ENCODE results near the gene LTBP1.
"Not testable (repeated sequence)": the region's sequence is repeated elsewhere in the genome, so short reads cannot be mapped to it uniquely, and the experiment has no call there.

LTBP1 gene

DNA sequence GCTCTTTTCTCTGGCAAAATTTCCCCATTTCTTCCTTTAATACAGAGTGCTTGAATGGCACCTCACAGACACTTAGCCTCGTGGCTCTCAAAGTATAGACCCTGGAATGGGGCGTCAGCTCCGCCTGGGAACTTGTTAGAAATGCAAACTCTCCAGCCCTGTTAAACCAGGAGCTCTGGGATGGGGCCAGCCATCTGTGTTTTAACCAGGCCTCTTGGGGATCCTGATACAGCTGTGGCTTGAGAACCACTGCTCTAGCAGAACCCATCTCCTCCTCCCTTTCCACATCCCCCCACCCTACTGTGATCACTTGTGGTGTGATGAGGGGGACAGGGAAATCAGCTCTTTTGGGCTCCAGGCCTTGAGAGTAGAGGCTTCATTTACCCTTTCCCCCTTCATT lies 15.9 kb downstream of the LTBP1 start:
- no peak for DNase-seq

DNA sequence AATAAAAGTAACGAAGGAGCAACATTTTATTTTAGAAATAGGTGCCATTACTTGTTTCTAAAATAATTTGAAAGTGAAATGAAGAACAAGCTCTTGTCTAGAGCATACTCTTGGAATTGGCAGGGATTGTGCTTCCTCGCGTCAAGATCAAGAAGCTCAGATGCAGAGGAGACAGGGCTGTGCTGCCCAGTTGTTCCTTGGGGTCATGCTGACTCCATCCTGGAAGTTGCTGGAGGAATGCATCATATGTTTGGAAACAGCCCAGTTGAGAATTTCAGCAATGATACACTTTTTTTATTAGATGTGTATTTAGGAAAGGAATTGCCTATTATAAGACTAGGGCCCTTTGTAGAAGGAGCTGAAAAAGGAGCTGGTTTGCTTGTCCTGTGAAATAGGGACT lies 17.2 kb downstream of the LTBP1 start:
- DNase-seq, result no peak

DNA sequence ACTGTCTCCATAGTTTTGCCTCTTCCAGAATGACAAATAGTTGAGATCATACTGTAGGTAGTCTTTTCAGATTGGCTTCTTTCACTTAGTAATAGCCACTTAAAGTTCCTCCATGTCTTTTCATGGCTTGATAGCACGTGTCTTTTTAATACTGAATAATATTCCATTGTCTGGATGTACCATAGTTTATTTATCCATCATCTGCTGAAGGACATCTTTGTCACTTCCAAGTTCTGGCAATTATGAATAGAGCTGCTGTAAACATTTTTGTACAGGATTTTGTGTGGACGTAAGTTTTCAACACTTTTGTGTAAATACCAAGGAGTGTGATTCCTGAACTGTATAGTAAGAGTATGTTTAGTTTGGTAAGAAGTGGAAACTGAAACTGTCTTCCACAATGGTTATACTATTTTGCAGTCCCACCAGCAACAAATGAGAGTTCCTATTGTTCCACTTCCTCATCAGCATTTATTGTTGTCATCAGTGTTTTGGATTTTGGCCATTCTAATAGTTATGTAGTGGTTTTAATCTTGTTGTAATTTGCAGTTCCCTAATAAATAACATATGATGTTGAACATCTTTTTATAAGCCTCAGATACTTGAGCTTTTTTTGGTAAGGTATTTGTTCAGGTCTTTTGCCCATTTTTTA lies 18.9 kb downstream of the LTBP1 start:
- DNase-seq, result no peak

DNA sequence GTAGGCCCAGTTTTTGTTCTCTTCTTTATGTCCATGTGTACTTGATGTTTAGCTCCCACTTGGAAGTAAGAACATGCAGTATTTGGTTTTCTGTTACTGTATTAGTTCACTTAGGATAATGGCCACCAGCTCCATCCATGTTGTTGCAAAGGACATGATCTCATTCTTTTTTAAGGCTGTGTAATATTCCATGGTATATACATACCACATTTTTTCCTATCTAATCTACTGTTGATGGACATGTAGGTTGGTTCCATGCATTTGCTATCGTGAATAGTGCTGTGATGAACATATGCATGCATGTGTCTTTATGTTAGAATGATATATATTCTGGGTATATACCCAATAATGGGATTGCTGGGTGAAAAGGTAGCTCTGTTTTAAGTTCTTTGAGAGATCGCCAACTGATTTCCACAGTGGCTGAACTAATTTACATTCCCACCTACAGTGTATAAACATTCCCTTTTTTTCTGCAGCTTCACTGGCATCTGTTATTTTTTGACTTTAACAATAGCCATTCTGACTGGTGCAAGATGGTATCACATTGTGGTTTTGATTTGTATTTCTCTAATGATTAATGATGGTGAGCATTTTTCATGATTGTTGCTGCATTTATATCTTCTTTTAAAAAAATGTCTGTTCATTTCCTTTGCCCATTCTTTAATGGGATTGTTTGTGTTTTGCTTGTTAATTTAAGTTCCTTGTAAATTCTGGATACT lies 22.9 kb downstream of the LTBP1 start:
- no peak for DNase-seq

DNA sequence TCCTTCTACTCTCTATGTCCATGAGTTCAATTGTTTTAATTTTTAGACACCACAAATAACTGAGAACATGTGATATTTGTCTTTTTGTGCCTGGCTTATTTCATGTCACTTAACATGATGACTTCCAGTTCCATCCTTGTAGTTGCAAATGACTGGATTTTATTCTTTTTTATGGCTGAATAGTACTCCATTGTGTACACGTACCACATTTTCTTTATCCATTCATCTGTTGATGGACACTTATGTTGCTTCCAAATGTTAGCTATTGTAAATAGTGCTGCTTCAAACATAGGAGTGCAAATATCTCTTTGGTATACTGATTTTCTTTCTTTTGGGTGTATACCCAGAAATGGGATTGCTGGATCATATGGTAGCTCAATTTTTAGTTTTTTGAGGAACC lies 27.0 kb downstream of the LTBP1 start:
- not testable (repeated sequence) for DNase-seq

DNA sequence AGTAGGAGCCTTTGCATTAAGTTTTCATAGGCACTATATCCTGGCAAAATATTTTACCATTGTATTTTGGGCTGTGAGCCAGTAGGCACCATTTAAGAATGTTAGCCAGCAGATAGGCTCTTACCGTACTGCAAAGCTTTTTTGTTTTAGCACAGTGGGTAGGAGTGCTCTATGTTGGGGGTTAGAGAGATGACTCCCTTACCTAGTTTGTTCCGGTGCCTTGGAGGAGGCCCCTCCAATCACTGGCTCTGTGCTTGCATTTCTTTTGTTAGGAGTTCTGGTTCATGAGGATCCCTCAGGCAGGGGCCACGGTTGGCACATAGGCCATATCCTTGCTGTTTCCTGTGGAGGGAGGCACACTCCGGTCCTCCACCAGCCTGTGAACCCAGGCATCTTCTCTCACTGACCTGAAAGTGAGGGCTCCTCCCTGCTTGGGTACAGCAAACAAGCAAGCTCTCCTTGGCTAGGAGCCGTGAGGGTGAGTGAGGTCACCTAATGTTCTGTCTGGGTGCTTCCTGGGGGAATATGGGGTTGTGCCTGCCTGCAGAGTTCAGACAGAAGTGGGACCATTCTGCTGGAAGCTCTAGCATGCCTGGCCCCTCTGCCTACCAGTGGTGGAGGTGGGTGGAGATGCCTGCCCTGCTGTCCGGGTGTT lies 29.8 kb downstream of the LTBP1 start:
- DNase-seq, result no peak

DNA sequence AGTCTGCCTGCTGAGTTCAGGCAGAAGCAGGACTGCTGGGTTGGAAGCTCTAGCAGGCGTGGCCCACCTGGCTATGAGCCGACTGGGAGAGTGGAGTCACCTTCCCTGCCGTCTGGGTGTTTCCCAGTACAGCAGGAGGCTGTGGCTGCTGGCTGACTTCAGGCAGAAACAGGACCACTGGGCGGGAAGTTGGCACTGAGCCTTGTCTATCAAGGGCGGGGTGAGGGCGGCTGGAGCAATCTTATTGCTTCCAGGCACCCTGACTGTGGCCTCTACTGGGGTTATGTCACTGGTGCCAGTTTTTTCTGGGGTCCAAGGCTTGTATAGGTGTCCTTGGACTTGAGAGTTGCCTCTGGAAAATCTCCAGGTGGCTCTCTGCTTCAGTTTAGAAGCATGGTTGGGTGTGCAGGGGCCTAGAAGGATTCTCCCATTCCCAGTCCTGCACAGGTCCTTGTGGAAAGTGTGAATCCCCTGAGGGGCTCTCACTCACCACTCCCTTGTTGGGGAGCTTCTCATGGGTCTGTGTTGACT lies 30.5 kb downstream of the LTBP1 start:
- no peak for DNase-seq

DNA sequence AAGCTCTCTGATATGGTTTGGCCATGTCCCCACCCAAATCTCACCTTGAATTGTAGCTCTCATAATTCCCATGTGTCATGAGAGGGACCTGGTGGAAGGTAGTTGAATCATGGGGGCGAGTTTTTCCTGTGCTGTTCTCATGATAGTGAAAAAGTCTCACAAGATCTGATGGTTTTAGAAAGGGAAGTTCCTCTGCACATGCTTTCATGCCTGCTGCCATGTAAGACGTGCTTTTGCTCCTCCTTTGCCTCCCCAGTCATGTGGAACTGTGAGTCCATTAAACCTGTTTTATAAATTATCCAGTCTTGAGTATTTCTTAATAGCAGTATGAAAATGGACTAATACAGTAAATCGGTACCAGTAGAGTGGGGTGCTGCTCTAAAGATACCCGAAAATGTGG lies 34.9 kb downstream of the LTBP1 start:
- DNase-seq, result no peak

DNA sequence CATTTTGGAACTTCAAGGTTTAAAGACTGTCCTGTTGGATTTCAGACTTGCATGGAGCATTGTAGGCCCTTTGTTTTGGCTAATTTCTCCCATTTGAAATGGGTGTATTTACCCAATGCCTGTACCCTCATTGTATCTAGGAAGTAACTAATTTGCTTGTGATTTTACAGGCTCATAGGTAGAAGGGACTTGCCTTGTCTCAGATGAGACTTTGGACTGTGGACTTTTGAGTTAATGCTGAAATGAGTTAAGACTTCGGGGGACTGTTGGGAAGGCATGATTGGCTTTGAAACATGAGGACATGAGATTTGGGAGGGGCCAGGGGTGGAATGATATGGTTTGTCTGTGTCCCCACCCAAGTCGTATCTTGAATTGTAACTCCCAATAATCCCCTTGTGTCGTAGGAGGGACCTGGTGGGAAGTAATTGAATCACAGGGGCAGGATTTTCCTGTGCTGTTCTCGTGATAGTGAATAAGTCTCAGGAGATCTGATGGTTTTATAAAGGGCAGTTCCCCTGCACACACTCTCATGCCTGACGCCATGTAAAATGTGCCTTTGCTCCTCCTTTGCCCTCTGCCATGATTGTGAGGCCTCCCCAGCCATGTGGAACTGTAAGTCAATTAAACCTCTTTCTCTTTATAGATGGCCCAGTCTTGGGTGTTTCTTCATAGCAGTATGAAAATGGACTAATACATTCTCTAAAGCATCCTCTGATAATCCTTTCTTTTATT lies 36.6 kb downstream of the LTBP1 start:
- not testable (repeated sequence) for DNase-seq

DNA sequence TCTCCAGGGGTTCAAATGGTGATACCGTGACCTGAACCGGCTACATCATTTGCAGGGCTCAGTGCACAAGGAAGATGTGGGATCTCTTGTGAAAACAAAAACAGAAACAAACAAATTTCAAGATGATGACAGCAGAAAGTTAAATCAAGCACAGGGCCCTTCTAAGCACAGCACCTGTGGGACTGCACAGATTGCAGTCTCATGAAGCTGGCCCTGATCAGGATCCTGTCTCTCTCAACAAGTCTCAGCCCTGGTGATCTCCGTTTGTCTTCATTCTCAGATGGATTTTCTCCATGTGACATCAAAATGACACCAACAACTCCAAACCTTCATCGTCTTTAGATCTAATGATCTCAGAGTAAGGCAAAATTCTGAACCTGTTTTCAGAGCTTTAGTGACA lies 39.7 kb downstream of the LTBP1 start:
- DNase-seq, result no peak

DNA sequence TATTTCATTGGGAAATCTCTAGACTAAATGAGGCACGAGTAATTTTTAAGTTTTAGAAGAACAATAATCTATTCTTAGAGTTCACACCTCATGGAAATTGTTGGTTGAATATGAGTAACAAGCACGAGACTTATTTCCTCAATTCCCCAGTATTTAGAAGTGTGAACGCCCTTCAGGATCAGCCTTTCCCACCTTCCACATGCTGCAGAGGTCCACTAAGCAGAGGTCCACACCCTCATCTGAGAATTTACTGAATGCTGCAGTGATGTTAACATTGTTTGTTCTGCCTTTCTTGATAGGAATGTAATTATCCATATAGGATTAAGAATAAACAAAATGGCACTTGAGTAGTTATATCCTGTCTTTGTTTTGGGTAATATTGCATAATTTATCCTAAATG lies 41.8 kb downstream of the LTBP1 start:
- DNase-seq, result no peak

DNA sequence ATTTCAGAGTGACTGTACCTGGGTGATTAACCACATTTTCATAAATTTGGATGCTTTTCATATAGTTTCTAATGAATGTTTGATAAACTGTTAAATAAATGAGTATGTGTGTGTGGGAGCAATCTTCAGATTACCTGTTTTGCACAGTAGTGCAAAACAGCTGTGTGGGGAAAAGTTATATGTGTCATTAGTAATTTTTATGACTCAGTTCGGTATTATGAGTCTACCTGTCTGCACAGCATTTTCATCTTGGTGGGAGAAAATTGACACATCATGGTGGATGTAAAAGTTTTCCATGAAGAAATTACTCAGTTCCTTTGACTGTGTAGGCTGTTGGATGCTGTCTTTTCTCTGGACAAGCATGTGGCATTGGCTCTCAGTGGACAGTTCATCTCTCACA lies 43.8 kb downstream of the LTBP1 start:
- no peak for DNase-seq

DNA sequence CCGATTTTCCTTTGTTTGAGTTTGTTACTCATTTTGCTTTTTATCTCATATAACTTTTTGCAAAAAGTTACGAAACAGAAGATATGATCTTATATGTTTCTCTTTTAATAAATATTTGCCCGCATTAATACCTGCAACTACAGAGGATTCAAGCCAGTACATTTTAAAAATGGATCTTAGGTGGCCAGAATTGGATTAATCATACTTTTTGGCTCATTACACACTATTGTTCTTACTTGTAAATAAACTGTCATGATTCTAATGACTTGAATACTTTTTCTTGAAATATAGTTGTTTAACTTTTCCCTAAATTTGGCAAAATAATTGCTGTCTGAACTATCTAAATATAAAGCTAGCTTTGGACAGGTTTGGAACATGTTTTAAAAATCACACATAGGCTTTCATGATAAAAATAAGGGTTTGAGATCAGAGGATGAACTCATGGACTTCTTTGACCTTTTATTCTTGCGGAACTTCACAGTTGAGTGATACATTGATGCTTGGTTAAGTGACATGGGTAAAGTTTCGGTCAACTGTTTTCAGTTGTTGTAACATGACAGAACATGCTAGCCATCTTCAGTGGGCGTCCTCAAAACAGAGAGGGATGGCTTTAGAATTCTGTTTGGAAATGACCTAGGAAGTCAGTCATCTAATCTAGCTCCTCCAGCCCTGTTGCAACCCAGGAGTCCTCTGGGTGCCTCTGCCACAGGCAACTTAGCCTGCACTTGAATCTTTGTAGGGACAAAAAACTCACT lies 44.5 kb downstream of the LTBP1 start:
- no peak for DNase-seq

DNA sequence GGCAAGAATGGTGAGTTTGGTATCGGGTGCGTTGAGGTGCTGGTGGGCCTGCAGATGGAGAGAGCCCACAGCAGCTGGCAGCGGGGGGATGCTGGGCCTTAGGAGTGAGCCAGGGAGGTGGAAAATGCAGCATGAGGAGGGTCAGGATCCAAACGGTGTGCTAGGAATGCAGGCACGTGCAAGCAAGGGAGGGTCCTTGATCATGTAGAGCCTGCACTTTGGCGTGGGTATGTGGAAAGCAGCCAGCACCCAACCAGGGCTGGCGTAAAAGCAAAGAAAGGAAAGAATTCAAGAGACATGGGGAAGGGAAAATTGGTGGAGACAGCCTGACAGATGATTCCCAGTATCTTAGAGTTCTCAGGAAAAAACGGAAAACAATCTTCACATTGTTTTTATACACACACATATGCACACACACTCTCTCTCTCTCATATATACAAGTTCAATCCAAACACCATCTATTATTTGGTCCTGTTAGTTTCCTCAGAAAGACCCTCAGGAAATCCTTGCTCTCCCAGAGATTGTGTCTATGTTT lies 46.3 kb downstream of the LTBP1 start:
- no peak for DNase-seq

DNA sequence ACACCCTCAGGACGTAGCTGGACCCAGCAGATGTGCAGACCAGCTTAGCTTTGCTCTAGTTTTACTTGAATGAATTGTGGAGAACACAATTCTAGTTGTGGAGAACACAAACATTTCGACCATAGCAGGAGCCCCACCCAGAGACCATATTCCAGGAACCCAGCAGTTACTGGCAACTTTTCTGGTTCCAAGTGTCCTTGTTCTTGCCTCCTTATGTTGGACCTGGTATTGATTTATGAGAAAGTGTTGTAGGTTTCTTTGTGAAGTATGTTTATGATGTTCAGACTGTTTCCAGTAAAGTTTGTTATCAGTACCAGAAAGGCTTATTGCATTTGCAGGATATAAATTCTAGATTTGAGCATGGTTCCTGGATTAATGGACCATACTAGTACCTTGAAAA lies 51.0 kb downstream of the LTBP1 start:
- no peak for DNase-seq

DNA sequence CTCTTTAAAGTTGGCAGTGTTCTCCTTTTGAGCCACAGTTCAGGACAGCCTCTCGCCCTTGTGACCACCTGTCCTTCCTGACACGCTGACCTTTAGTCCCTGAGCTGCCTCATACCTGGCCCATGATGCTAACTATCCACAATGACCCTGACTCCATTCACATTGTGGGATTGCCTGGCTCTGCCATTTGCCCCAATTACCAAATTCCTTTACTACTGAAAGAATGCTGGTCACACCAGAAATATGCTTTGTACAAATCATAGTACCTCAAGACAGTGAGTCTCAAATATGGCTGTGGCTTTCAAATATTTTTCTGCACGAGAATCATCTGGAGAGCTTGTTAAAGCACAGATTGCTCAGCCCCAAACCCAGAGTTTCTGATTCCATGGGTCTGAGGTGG lies 54.2 kb downstream of the LTBP1 start:
- no peak for DNase-seq

DNA sequence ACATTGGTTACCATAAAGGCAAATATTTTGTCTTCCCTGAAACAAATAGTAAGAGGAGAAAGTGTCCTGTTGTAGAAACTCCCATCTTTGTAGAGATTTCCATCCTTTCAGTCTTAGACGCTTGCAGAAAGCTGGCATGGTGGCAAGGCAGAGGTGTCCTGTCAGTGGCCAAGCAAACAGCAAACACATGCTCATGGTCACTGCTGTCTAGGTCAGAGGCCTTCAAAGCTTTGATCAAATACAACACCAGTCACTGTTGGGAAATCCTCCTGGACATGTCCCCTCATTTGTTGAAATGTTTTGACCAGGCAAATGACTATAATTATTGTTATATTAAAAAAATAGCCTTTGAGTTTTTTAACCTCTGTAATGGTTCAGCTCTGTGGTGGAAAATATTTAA lies 55.1 kb downstream of the LTBP1 start:
- no peak for DNase-seq

DNA sequence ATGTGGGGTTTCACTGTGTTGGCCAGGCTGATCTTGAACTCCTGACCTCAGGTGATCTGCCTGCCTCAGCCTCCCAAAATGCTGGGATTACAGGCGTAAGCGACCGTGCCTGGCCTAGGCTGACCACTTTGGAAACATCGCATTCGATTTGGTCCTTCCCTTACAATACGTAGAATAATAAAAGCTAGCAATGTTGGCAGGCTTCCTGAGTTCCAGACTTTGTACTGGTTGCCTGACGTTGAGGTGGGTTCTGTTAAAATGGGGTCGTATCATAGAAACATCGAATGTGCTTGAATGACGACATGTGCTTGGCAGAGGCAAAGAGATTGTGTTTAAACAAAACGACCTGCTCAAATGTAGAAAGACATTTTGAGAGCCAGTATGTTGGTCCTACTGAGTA lies 56.1 kb downstream of the LTBP1 start:
- no peak for DNase-seq

DNA sequence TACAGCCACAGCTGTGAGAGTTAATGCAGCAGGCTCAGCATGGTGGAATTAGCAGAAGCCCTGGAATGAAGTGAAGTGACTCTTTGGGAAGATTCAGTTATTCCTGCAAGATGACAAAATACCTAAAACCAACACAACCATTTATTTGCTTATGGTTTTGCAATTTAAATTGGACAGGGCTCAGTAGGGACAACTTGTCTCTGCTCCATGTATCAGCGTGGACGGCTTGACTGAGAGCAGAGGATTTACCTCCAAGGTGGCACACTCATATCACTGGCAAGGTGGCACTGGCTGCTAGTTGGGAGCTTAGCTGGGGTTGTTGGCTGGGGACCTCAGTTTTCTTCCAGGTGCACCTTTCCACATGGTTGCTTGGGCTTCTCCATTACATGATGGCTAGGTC lies 58.3 kb downstream of the LTBP1 start:
- no peak for DNase-seq

DNA sequence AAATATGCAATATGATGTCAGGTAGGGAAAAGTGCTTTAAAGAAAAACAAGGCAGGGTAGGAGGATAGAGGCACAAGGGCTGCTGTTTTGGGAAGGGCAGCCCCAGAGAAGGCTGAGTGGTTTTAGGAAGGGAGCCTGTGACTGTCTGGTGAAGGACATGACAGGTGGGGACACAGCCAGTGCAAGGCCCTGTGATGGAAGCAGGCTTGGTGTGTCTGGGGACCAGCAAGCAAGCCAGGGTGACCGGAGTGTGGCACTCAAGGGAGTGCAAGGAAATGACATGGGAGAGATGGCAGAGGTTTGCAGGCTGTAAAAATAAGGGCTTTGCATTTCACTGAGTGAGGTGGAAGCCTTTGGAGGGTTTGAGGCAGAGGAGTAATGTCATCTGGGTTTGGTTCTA lies 62.0 kb downstream of the LTBP1 start:
- no peak for DNase-seq

DNA sequence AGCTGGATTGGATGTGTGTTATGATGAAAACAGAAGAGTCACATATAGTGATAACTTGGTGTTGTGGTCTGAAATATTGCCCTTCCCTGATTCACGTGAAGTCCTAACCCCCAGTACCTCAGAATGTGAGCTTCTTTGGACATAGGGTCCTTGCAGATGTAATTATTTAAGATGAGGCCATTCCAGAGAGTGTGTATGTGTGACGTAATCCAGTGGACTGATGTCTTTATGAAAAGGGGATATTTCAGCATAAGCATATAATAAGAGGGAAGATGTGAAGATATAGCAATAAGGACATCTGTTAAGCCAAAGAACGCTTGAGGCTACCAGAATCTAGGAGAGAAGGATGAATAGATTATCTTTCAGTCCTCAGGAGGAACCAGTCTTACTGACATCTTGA lies 62.5 kb downstream of the LTBP1 start:
- DNase-seq, result no peak

DNA sequence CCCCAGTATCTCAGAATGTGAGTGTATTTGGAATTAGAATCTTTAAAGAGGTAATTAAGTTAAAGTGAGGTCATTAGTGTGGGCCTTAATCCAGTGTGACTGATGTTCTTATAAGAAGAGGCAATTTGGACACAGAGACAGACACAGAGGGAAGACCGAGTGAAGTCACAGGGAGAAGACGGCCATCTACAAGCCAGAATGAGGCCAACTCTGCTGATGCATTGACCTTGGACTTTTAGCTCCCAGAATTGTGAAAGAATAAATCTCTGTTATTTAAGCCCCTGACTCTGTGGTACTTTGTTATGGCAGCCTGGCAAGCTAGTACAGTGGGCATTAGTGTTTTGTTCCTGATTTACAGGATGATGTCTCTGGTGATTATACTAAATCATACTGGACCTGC lies 64.6 kb downstream of the LTBP1 start:
- DNase-seq, result no peak

DNA sequence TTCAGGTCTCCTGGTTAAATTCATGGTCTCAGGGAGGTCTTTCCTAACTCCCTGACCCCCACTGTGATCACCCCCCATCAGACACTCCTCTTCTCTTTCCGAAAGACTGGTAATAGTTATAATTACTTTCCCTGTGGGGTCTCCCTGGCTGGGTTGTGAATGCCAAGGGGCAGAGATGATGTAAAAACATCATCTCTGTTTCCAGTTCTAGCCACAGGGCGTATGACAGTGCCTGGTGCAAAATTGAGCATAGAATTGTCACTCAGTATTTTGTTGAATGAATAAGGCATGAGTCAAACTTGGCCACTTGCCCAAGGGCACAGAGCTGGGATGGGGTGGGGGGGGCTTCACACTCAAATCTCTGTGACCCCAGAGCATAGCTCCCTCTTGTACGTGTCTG lies 65.2 kb downstream of the LTBP1 start:
- no peak for DNase-seq

All from NCI-H1092 (cell line).